ENCODE measurements around the gene UPF3B. TPM values are rescaled to one million over a fixed set of nuclear protein-coding genes. Genes with fewer than 3 reads are reported as not detected.
"Not testable (repeated sequence)": the region's sequence is repeated elsewhere in the genome, so short reads cannot be mapped to it uniquely, and the experiment has no call there.

UPF3B gene
- total RNA-seq, 1 experiment from 2014 or later, result 4.1 TPM

- peak; percentile 48 for DNase-seq (ENCODE audit: low read depth)
Measured at GRCh38 chrX:119826399-119826959, 26.3 kb downstream of the UPF3B start.

- DNase-seq (ENCODE audit: low read depth), result not testable (repeated sequence)
Measured at GRCh38 chrX:119824221-119824620, 28.5 kb downstream of the UPF3B start.

DNA sequence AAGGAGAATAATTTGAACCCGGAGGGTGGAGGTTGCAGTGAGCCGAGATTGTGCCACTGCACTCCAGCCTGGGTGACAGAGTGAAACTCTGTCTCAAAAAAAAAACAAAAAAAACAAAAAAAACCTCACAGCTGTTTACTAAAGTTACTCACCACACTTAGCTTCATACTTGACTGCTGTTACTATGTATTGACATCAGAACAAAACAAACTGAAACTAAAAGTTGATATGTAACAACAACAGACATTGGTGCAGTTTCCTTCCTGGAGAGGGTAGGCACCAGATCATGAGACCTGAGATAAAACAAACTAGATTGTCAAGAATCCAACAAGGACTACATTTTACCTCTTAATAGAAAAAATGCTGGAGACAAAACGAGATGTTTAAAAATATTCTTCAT is 31.1 kb downstream of the UPF3B start:
- DNase-seq (ENCODE audit: low read depth), result peak; percentile 5

GRCh38 chrX:119817130-119817690 is 35.6 kb downstream of the UPF3B start:
- no peak for DNase-seq (ENCODE audit: low read depth)

DNA sequence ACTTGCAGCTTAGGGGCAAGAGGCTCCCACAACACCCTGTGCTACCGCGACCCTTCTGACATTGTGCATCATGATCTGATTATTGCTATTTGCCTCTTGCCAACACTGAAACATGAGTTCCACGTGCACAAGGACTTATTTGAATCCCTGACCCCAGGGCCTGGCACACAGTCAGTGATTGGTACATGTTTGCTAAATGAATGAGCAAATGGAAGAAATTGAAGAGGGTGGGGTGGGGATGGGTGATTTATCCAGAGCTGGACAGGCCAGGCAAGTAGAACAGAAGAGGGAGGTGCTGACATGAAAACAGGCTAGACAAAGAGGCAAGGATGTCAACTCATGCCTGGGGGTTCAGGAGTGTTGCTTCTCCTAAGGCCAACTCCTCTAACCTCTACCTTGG is 36.5 kb downstream of the UPF3B start:
- DNase-seq (ENCODE audit: low read depth), result no peak

DNA sequence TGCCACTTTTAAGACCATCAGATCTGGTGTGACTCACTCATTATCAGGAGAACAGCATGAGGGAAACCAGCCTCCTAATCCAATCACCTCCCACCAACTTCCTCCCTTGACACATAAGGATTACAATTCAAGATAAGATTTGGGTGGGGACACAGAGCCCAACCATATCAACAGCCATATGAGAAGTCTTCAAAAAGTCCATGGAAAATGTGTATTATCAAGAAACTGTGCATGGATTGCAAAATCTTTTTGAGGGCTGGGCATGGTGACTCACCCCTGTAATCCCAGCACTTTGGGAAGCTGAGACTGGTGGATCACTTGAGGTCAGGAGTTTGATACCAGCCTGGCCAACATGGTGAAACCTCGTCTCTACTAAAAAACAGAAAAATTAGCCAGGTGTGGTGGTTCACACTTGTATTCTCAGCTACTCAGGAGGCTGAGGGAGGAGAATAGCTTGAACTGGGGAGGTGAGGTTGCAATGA is 43.5 kb downstream of the UPF3B start:
- peak; percentile 34 for DNase-seq (ENCODE audit: low read depth)

GRCh38 chrX:119808461-119808860 is 44.3 kb downstream of the UPF3B start:
- not testable (repeated sequence) for DNase-seq (ENCODE audit: low read depth)

DNA sequence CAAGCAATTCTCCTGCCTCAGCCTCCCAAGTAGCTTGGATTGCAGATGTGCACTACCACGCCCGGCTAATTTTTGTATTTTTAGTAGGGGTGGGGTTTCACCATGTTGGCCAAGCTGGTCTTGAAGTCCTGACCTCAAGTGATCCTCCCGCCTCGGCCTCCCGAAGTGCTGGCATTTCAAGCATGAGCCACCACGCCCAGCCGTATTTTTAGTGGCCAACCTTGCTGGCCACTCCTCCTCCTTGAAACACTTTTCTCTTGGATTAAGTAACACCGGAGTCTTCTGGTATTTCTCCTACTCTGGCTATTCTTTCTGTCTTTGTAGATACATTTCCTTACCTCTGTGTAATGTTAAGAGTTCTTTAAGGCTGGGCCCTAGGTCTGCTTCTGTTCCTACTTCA is 50.2 kb downstream of the UPF3B start:
- DNase-seq (ENCODE audit: low read depth), result no peak

DNA sequence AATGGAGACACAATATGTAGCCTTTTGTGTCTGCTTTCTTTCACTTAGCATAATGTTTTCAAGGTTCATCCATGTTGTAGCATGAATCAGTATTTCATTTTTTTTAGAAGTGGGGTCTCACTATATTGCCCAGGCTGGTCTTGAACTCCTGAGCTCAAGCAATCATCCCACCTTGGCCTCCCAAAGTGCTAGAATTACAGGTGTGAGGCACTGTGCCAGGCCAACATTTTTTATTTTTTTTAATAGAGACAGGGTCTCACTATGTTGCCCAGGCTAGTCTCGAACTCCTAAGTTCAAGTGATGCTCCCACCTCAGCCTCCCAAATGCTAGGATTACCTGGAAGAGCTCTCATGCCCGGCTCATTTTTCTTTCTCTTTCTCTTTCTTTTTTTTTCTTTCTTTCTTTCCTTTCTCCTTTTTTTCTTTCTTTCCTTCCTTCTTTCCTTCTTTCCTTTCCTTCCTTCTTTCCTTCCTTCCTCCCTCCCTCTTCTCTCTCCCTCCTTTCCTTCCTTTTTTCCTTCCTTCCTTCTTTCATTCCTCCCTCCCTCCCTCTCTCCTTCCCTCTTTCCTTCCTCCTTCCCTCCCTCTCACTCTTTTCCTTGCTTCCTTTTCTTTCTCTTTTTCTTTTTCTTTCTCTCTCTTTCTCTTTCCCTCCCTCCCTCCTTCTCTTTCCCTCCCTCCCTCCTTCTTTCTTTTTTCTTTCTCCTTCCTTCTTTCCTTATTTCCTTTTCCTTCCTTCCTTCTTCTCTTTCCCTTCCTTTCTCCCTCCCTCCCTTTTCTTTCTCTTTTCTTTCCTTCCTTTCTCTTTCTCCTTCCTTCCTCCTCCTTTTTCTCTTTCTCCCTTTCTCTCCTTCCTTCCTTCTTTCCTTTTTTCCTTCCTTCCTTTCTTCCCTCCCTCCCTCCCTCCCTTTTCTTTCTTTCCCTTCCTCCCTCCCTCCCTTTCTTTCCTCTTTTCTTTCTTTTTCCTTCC is 51.2 kb downstream of the UPF3B start:
- DNase-seq (ENCODE audit: low read depth), result no peak

GRCh38 chrX:119791437-119792231 is 61.1 kb downstream of the UPF3B start, which contains the start of gene RPL39:
Gene RPL39 (minus strand): TSS chrX:119791630. CDS start chrX:119791576, 54 bp downstream.
- peak; percentile 87 for DNase-seq (ENCODE audit: low read depth)

DNA sequence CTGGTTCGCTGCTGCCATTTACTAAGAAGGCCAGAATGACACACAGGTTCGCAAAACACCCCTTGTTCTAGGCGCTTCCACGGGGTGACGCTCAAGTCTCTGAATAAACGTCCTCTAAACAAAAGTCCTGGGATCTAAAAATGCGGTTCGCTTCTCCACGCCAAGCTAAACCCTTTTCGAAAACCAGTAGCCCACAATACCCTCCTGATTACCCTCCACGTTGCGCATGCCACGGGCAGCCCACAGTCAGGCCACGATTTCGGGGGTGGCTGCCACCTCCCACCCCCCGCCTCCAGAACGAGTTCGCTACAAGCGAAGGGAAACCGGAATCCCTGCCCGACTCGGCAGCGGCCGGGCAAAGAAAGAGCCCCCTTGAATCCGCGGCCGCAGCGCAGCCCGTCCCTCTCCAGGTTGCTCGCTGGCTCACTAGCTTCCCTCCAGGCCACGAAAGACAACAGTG is 61.8 kb downstream of the UPF3B start:
- no peak for DNase-seq (ENCODE audit: low read depth)

DNA sequence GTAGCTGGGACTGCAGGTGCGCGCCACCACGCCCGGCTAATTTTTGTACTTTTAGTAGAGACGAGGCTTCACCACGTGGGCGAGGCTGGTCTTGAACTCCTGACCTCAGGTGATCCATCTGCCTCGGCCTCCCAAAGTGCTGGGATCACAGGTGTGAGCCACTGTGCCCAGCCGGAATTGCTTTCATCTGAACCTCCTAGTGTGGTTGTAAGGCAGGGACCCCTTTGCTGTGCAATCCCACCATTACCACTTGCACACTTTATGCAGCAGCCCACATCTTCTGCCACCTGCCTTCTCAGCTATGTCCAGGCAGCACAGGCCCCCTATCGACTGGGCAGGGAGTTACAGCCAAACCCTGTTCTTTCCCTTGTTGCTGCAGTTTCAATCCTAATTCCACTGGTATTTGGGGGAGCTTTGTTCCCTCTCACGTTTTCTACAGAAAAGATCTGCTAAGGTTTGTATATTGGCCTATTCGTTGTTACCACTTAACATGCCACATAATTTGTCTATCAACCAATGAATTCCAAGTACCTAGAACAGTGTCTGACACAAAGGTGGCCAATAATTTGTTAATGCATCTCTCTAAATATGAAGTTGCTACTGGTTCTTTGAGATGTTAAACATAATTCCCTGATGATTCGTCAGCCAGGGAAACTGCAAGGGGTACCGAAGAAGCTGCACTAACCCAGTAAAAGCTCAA is 67.9 kb downstream of the UPF3B start:
- peak; percentile 34 for DNase-seq (ENCODE audit: low read depth)

Small RNA genes within 50 kb of the gene (small RNA-seq; reads per million reads assigned to genes)
- not detected for gene SNORA69

Other genes with a start within 250 kb of the UPF3B start
- gene NKRF, start 246.5 kb downstream of the UPF3B start, total RNA-seq (2014; rRNA removed; shearing (Covaris generic)), result 7.7 and 9.6 TPM in 2 replicates
- gene SEPTIN6, start 159.8 kb downstream of the UPF3B start, total RNA-seq (2014; rRNA removed; shearing (Covaris generic)), result 13.6 and 19.3 TPM in 2 replicates
- 0.05 and 0.13 TPM in 2 replicates for gene SOWAHD, start 94.4 kb downstream of the UPF3B start, total RNA-seq (2014; rRNA removed; shearing (Covaris generic))
- 1,022 and 1,546 TPM in 2 replicates for gene RPL39, start 61.3 kb downstream of the UPF3B start, total RNA-seq (2014; rRNA removed; shearing (Covaris generic))
- gene RNF113A, start 18.8 kb upstream of the UPF3B start, total RNA-seq (2014; rRNA removed; shearing (Covaris generic)), result 21.5 and 27.3 TPM in 2 replicates
- 45.8 and 102 TPM in 2 replicates for gene NDUFA1, start 18.9 kb upstream of the UPF3B start, total RNA-seq (2014; rRNA removed; shearing (Covaris generic))
- not detected in 2 replicates for gene AKAP14, start 42.9 kb upstream of the UPF3B start, total RNA-seq (2014; rRNA removed; shearing (Covaris generic))
- gene NKAP, start 90.8 kb upstream of the UPF3B start, total RNA-seq (2014; rRNA removed; shearing (Covaris generic)), result 2.7 and 4.4 TPM in 2 replicates
- gene RHOXF2B, start 224.7 kb upstream of the UPF3B start, total RNA-seq (2014; rRNA removed; shearing (Covaris generic)), result not detected in 2 replicates